HG02763 (cell line): ENCODE data around the gene KRT39.
"Not testable (repeated sequence)": the region's sequence is repeated elsewhere in the genome, so short reads cannot be mapped to it uniquely, and the experiment has no call there.

Experiments
- ATAC-seq: cut with Tn5 transposase; IDR thresholded peaks from one replicate; pipeline ENCODE4 v1.9.1; 2021; ENCODE audit warnings: mild to moderate bottlenecking, moderate library complexity; ENCODE audit not compliant: unreplicated experiment

The KRT39 gene

GRCh38 chr17:40966848-40967247 is at the start of gene KRT39:
Gene KRT39 (minus strand): TSS chr17:40966948. CDS start chr17:40966856, 92 bp downstream.
- ATAC-seq = no peak

- ATAC-seq = no peak
Measured at GRCh38 chr17:41015454-41015853, 48.7 kb upstream of the KRT39 start.

GRCh38 chr17:41013606-41014005 is 46.9 kb upstream of the KRT39 start:
- ATAC-seq = no peak

- no peak for ATAC-seq
Measured at GRCh38 chr17:41013181-41013580, 46.4 kb upstream of the KRT39 start.

- ATAC-seq = no peak
Measured at GRCh38 chr17:41012326-41013120, 45.8 kb upstream of the KRT39 start.

GRCh38 chr17:41010441-41010840 is 43.7 kb upstream of the KRT39 start:
- no peak for ATAC-seq

GRCh38 chr17:41009936-41010335 is 43.2 kb upstream of the KRT39 start:
- ATAC-seq = no peak

GRCh38 chr17:41009301-41009760 is 42.6 kb upstream of the KRT39 start:
- no peak for ATAC-seq

GRCh38 chr17:41008811-41009210 is 42.1 kb upstream of the KRT39 start, which contains the start of gene KRTAP3-1:
Gene KRTAP3-1 (minus strand): TSS chr17:41009128. CDS start chr17:41009074, 54 bp downstream.
- ATAC-seq = no peak

GRCh38 chr17:41004397-41004796 is 37.6 kb upstream of the KRT39 start:
- ATAC-seq = no peak

GRCh38 chr17:41003926-41004325 is 37.2 kb upstream of the KRT39 start:
- no peak for ATAC-seq

GRCh38 chr17:41002814-41003213 is 36.1 kb upstream of the KRT39 start:
- no peak for ATAC-seq

GRCh38 chr17:41001795-41002194 is 35.0 kb upstream of the KRT39 start:
- no peak for ATAC-seq

- not testable (repeated sequence) for ATAC-seq
Measured at GRCh38 chr17:40999563-40999962, 32.8 kb upstream of the KRT39 start, which contains the start of gene KRTAP3-2. Gene KRTAP3-2 (minus strand): TSS chr17:40999906. CDS start chr17:40999853, 53 bp downstream.

GRCh38 chr17:40997361-40997760 is 30.6 kb upstream of the KRT39 start:
- no peak for ATAC-seq

GRCh38 chr17:40996829-40997228 is 30.1 kb upstream of the KRT39 start:
- ATAC-seq = no peak

GRCh38 chr17:40995116-40995515 is 28.4 kb upstream of the KRT39 start:
- no peak for ATAC-seq

- no peak for ATAC-seq
Measured at GRCh38 chr17:40993839-40994238, 27.1 kb upstream of the KRT39 start, which contains the start of gene KRTAP3-3. Gene KRTAP3-3 (minus strand): TSS chr17:40994164. CDS start chr17:40994097, 67 bp downstream.

GRCh38 chr17:40993084-40993483 is 26.3 kb upstream of the KRT39 start:
- no peak for ATAC-seq

- ATAC-seq = no peak
Measured at GRCh38 chr17:40992666-40993065, 25.9 kb upstream of the KRT39 start.

GRCh38 chr17:40986920-40987319 is 20.2 kb upstream of the KRT39 start:
- no peak for ATAC-seq

- no peak for ATAC-seq
Measured at GRCh38 chr17:40984226-40984625, 17.5 kb upstream of the KRT39 start, which contains the start of gene KRT40. Gene KRT40 (minus strand): TSS chr17:40984326. CDS start chr17:40984273, 53 bp downstream.
